Measurements from ENCODE around the gene HOXC5. TPM values are rescaled to one million over a fixed set of nuclear protein-coding genes. Genes with fewer than 3 reads are reported as not detected.

The HOXC5 gene
- total RNA-seq, 1 donor from 2014 or later = not detected

GRCh38 chr12:54055552-54055951 lies 22.7 kb downstream of the HOXC5 start:
- Histone ChIP-seq H2AFZ (ENCODE audit: low read depth, low read length) (no peak overlapping the region), H3K4me1 (ENCODE audit: insufficient read depth, low read length) (no peaks in the 10 kb centered on the region), H3K9me3 (ENCODE audit: insufficient read depth, low read depth, low read length) (no peaks in the 10 kb centered on the region), H3K27ac (ENCODE audit: low read depth, low read length) (no peak overlapping the region), H3K79me2 (ENCODE audit: insufficient read depth, low read length) (no peaks in the 10 kb centered on the region), H3K27me3 (ENCODE audit: insufficient read depth, low read length) (peaks cover 85% of the 10 kb centered on the region), H3K4me2 (ENCODE audit: low read length) (no peak overlapping the region), H3K9ac (ENCODE audit: low read length) (no peak overlapping the region), H3K36me3 (ENCODE audit: insufficient read depth, low read length) (no peaks in the 10 kb centered on the region), H3K4me3 (ENCODE audit: insufficient read depth, low read depth, low read length) (no peak overlapping the region), H4K20me1 (ENCODE audit: insufficient read depth, low read length) (no peaks in the 10 kb centered on the region)
- peaks cover 2% of the 10 kb centered on the region for H3K36me3 Mint-ChIP-seq (ENCODE audit: low read depth, unreplicated experiment)
- DNase-seq (ENCODE audit: low read depth) (no peak), FAIRE-seq (no peak)
- no peak overlapping the region for H3K4me3 Mint-ChIP-seq (ENCODE audit: unreplicated experiment)
- peaks cover 8% of the 10 kb centered on the region for H3K9me3 Mint-ChIP-seq (ENCODE audit: unreplicated experiment)
- H3K27ac Mint-ChIP-seq (ENCODE audit: unreplicated experiment) = no peak overlapping the region
- TF ChIP-seq, protein P1, sequence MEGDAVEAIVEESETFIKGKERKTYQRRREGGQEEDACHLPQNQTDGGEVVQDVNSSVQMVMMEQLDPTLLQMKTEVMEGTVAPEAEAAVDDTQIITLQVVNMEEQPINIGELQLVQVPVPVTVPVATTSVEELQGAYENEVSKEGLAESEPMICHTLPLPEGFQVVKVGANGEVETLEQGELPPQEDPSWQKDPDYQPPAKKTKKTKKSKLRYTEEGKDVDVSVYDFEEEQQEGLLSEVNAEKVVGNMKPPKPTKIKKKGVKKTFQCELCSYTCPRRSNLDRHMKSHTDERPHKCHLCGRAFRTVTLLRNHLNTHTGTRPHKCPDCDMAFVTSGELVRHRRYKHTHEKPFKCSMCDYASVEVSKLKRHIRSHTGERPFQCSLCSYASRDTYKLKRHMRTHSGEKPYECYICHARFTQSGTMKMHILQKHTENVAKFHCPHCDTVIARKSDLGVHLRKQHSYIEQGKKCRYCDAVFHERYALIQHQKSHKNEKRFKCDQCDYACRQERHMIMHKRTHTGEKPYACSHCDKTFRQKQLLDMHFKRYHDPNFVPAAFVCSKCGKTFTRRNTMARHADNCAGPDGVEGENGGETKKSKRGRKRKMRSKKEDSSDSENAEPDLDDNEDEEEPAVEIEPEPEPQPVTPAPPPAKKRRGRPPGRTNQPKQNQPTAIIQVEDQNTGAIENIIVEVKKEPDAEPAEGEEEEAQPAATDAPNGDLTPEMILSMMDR (IDR thresholded peaks at IDR 0.05; ENCODE audit: insufficient read depth, low read depth, low read length) = no peak
- TF ChIP-seq EZH2 (IDR thresholded peaks at IDR 0.05; ENCODE audit: insufficient read depth, low read length) = no peak
- peaks cover 91% of the 10 kb centered on the region for H3K27me3 Mint-ChIP-seq (ENCODE audit: low read depth, unreplicated experiment)
- H3K4me1 Mint-ChIP-seq (ENCODE audit: low read depth, unreplicated experiment) = no peaks in the 10 kb centered on the region

- H3K27ac Mint-ChIP-seq (ENCODE audit: unreplicated experiment) = no peak overlapping the region
- H3K4me3 Mint-ChIP-seq (ENCODE audit: unreplicated experiment) = no peak overlapping the region
Observed at GRCh38 chr12:54056110-54056509, 23.3 kb downstream of the HOXC5 start.

DNA sequence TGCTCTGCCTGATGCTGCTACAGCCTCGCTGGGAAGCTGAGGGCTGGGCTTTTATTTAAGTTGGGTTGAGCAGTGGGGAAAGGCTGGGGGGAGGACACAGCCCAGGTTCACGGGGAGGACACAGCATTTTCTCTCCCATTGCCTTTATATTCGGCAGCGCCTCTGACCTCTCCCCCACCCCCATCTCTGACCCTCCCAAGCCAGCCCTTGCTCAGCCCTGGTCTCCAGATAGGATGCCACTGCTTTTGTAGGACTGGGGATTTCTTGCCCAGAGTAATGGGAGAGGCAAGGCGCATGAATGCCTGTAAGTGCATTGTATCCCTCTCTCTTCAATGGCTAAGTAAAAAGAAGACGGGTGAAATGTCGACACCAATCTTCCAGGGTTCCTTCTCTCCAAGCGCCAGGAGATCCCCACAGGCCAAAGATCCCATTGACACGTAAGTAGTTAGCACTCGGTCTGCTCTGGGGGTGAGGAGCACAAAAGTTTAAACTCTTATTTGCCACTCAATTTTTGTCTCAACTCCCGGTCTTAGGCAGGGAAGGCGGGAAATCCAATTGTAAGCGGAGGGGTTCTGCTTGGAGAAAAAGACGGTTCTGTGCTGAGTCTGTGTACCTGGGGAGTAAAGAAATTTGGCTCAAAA lies 25.4 kb downstream of the HOXC5 start:
- Mint-ChIP-seq H3K4me1 (ENCODE audit: low read depth, unreplicated experiment) (no peaks in the 10 kb centered on the region), H3K4me3 (ENCODE audit: unreplicated experiment) (no peak overlapping the region), H3K9me3 (ENCODE audit: unreplicated experiment) (peaks cover 2% of the 10 kb centered on the region), H3K27ac (ENCODE audit: unreplicated experiment) (no peak overlapping the region), H3K36me3 (ENCODE audit: low read depth, unreplicated experiment) (peaks cover 2% of the 10 kb centered on the region), H3K27me3 (ENCODE audit: low read depth, unreplicated experiment) (peaks cover 91% of the 10 kb centered on the region)
- Histone ChIP-seq H3K4me3 (ENCODE audit: insufficient read depth, low read depth, low read length) (no peak overlapping the region), H3K9ac (ENCODE audit: low read length) (no peak overlapping the region), H2AFZ (ENCODE audit: low read depth, low read length) (no peak overlapping the region), H4K20me1 (ENCODE audit: insufficient read depth, low read length) (no peaks in the 10 kb centered on the region), H3K27ac (ENCODE audit: low read depth, low read length) (no peak overlapping the region), H3K36me3 (ENCODE audit: insufficient read depth, low read length) (no peaks in the 10 kb centered on the region), H3K4me2 (ENCODE audit: low read length) (no peak overlapping the region), H3K79me2 (ENCODE audit: insufficient read depth, low read length) (no peaks in the 10 kb centered on the region), H3K27me3 (ENCODE audit: insufficient read depth, low read length) (peaks cover 76% of the 10 kb centered on the region), H3K9me3 (ENCODE audit: insufficient read depth, low read depth, low read length) (no peaks in the 10 kb centered on the region), H3K4me1 (ENCODE audit: insufficient read depth, low read length) (no peaks in the 10 kb centered on the region)
- DNase-seq (ENCODE audit: low read depth) = no peak
- no peak for FAIRE-seq
- TF ChIP-seq, protein P1 (IDR thresholded peaks at IDR 0.05; ENCODE audit: insufficient read depth, low read depth, low read length) = no peak
- TF ChIP-seq EZH2 (IDR thresholded peaks at IDR 0.05; ENCODE audit: insufficient read depth, low read length) = no peak

More at GRCh38 chr12:54056110-54056509, 23.3 kb downstream of the HOXC5 start:
- H4K20me1 ChIP-seq (ENCODE audit: insufficient read depth, low read length) = no peaks in the 10 kb centered on the region
- H3K79me2 ChIP-seq (ENCODE audit: insufficient read depth, low read length) = no peaks in the 10 kb centered on the region
- H3K9me3 ChIP-seq (ENCODE audit: insufficient read depth, low read depth, low read length) = no peaks in the 10 kb centered on the region
- Mint-ChIP-seq H3K27me3 (ENCODE audit: low read depth, unreplicated experiment) (peaks cover 91% of the 10 kb centered on the region), H3K36me3 (ENCODE audit: low read depth, unreplicated experiment) (peaks cover 2% of the 10 kb centered on the region), H3K4me1 (ENCODE audit: low read depth, unreplicated experiment) (no peaks in the 10 kb centered on the region), H3K9me3 (ENCODE audit: unreplicated experiment) (peaks cover 5% of the 10 kb centered on the region)
- H3K36me3 ChIP-seq (ENCODE audit: insufficient read depth, low read length) = no peaks in the 10 kb centered on the region
- TF ChIP-seq, protein P1 (IDR thresholded peaks at IDR 0.05; ENCODE audit: insufficient read depth, low read depth, low read length) = no peak
- H3K27me3 ChIP-seq (ENCODE audit: insufficient read depth, low read length) = peaks cover 85% of the 10 kb centered on the region
- no peaks in the 10 kb centered on the region for H3K4me1 ChIP-seq (ENCODE audit: insufficient read depth, low read length)
- H2AFZ ChIP-seq (ENCODE audit: low read depth, low read length) = no peak overlapping the region
- H3K4me3 ChIP-seq (ENCODE audit: insufficient read depth, low read depth, low read length) = no peak overlapping the region
- H3K27ac ChIP-seq (ENCODE audit: low read depth, low read length) = no peak overlapping the region
- H3K4me2 ChIP-seq (ENCODE audit: low read length) = no peak overlapping the region
- no peak overlapping the region for H3K9ac ChIP-seq (ENCODE audit: low read length)
- no peak for FAIRE-seq
- no peak for DNase-seq (ENCODE audit: low read depth)
